OCI-LY3 (cell line): ENCODE results near the gene SCAMP3.

Experiments
- H2AFZ ChIP-seq: fragments of 200-600, 300-600 bp; shearing (Covaris generic); 2 replicates; pipeline ENCODE4 v1.6.0; 2014; ENCODE audit warnings: antibody characterized with exemption, low read depth, low read length
- H3K27ac ChIP-seq: fragments of 200-600, 300-600 bp; sonication (generic); 2 replicates; pipeline ENCODE4 v1.5.1; 2014; ENCODE audit warnings: mild to moderate bottlenecking, low read length, moderate library complexity, mixed read lengths
- H3K27me3 ChIP-seq: fragments of 200-600, 300-600 bp; sonication (generic); 2 replicates; pipeline ENCODE4 v1.6.1; 2014; ENCODE audit warnings: low read depth, low read length, mixed read lengths
- H3K36me3 ChIP-seq: fragments of 200-600, 300-600 bp; sonication (generic); replicated peaks from 2 replicates; pipeline ENCODE3; 2014; ENCODE audit warnings: low read depth, low read length, mixed read lengths
- H3K4me1 ChIP-seq: fragments of 300-600, 200-600 bp; sonication (generic); 2 replicates; pipeline ENCODE4 v1.6.1; 2014; ENCODE audit warnings: low read length, mixed read lengths
- H3K4me2 ChIP-seq: fragments of 200-600, 300-600 bp; sonication (generic); 2 replicates; pipeline ENCODE4 v1.6.1; 2014; ENCODE audit warnings: low read length, mixed read lengths
- H3K4me3 ChIP-seq: fragments of 300-600, 200-600 bp; sonication (generic); 2 replicates; pipeline ENCODE4 v1.5.1; 2014; ENCODE audit warnings: antibody characterized with exemption, mild to moderate bottlenecking, low read length, moderate library complexity
- H3K79me2 ChIP-seq: fragments of 300-600, 200-600 bp; shearing (Covaris generic); 2 replicates; pipeline ENCODE4 v1.6.1; 2014; ENCODE audit warnings: mild to moderate bottlenecking, low read length, mixed read lengths
- H3K9ac ChIP-seq: fragments of 300-600, 200-600 bp; shearing (Covaris generic); 2 replicates; pipeline ENCODE4 v1.6.0; 2014; ENCODE audit warnings: mild to moderate bottlenecking, low read length, moderate library complexity
- H3K9me3 ChIP-seq: fragments of 200-600, 300-600 bp; shearing (Covaris generic); 2 replicates; pipeline ENCODE4 v1.6.1; 2014; ENCODE audit warnings: low read length, mixed read lengths; ENCODE audit not compliant: insufficient read depth
- H4K20me1 ChIP-seq: fragments of 200-600, 300-600 bp; sonication (generic); 2 replicates; pipeline ENCODE4 v1.6.1; 2016; ENCODE audit warnings: low read length, mixed read lengths; ENCODE audit not compliant: insufficient read depth
- CTCF ChIP-seq: fragments of 200-600, 300-600 bp; sonication (generic); IDR thresholded peaks from 2 replicates; pipeline ENCODE4 v1.5.1; 2014; ENCODE audit warnings: antibody characterized with exemption, low read length, low read depth
- EZH2phosphoT487 ChIP-seq: fragments of 200-600 bp; shearing (Covaris generic); IDR thresholded peaks from 2 replicates; pipeline ENCODE4 v1.6.1; 2018; ENCODE audit warnings: antibody characterized with exemption, mixed run types, low read depth

SCAMP3 gene

DNA sequence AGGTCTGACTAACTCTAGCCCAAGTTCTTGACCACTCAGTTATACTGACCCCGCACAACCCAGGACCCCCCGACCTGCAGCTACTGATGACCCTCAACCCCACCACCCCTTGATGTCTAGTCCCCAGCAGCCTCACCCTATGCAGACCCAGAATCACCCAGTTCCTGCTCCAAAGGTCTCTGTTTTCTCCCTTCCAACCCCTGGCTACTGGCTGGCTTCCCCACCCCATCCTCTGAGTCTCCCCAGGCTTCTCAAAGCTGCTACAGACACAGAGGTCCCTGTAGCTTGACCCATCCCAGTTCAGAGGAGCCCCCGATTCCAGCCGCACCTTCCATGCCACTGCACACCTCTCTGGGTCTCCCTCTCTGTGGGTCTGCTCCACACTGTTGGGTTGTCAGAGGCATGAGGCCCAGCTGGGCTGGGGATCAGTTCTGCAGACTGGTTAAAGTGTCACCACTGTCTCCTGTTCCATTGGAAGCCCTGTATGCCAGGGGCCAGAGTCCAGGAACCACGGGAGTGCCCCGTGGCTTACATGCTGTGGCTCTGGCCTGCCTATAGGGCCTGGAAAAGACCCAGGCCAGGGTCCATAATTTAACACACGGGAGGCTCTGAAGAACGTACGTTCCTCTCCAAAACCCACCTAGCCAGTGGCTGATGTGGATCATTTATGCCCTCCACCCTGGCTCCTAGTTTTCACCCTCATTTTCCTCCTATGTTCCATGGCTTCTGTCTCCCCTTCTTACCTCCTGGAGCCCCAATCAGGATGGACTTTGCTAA lies 38.6 kb upstream of the SCAMP3 start:
- no peaks in the 10 kb centered on the region for H3K36me3 ChIP-seq
- no peaks in the 10 kb centered on the region for H3K79me2 ChIP-seq
- H3K4me3 ChIP-seq: no peak overlapping the region
- H3K9me3 ChIP-seq: no peaks in the 10 kb centered on the region
- H2AFZ ChIP-seq: no peak overlapping the region
- H3K4me2 ChIP-seq: no peak overlapping the region
- TF ChIP-seq CTCF: no peak
- no peak overlapping the region for H3K9ac ChIP-seq
- H3K27ac ChIP-seq: no peak overlapping the region
- peaks cover 30% of the 10 kb centered on the region for H3K4me1 ChIP-seq
- H4K20me1 ChIP-seq: no peaks in the 10 kb centered on the region
- no peaks in the 10 kb centered on the region for H3K27me3 ChIP-seq

- no peak for TF ChIP-seq CTCF
- no peak for TF ChIP-seq EZH2phosphoT487
- Histone ChIP-seq H3K36me3 (no peaks in the 10 kb centered on the region), H4K20me1 (no peaks in the 10 kb centered on the region), H3K79me2 (no peaks in the 10 kb centered on the region), H3K4me3 (no peak overlapping the region), H3K4me1 (peaks cover 23% of the 10 kb centered on the region), H3K9ac (no peak overlapping the region), H3K4me2 (no peak overlapping the region), H3K9me3 (no peaks in the 10 kb centered on the region), H2AFZ (no peak overlapping the region), H3K27me3 (no peaks in the 10 kb centered on the region), H3K27ac (no peak overlapping the region)
Measured at GRCh38 chr1:155300024-155300423, 37.9 kb upstream of the SCAMP3 start.

GRCh38 chr1:155297384-155297783 lies 35.2 kb upstream of the SCAMP3 start:
- Histone ChIP-seq H3K9me3 (no peaks in the 10 kb centered on the region), H3K27ac (no peak overlapping the region), H3K79me2 (no peaks in the 10 kb centered on the region), H3K9ac (no peak overlapping the region), H3K4me3 (no peak overlapping the region), H3K36me3 (no peaks in the 10 kb centered on the region), H3K27me3 (no peaks in the 10 kb centered on the region), H2AFZ (peak overlapping the region; percentile 72), H3K4me2 (peak overlapping the region; percentile 26), H3K4me1 (peaks cover 8% of the 10 kb centered on the region), H4K20me1 (no peaks in the 10 kb centered on the region)
- TF ChIP-seq CTCF: no peak

DNA sequence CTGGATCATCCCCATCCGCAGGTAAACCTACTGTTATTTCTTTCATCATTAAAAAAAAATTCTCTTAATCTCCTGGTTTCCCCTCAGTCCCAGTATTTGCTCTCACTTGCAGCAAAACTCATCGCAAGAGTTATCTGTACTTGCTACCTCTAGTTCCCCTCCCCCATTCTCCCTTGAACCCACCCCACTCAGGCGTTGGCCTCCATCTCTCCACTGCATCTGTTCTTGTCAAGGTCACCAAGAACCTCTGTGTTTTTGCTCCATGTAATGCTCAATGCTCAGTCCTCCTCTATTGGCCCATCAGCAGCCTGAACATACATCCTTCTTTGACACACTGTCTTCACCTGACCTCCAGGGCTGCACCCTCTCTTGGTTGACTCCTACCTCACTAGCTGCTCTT lies 34.5 kb upstream of the SCAMP3 start:
- no peak for TF ChIP-seq CTCF
- no peak for TF ChIP-seq EZH2phosphoT487
- H3K4me3 ChIP-seq: no peak overlapping the region
- H2AFZ ChIP-seq: no peak overlapping the region
- H3K27me3 ChIP-seq: no peaks in the 10 kb centered on the region
- no peaks in the 10 kb centered on the region for H4K20me1 ChIP-seq
- no peak overlapping the region for H3K27ac ChIP-seq
- no peak overlapping the region for H3K4me2 ChIP-seq
- H3K9ac ChIP-seq: no peak overlapping the region
- peaks cover 8% of the 10 kb centered on the region for H3K4me1 ChIP-seq
- no peaks in the 10 kb centered on the region for H3K9me3 ChIP-seq
- H3K36me3 ChIP-seq: no peaks in the 10 kb centered on the region
- no peaks in the 10 kb centered on the region for H3K79me2 ChIP-seq
